Ishikawa (cell line): ENCODE measurements around the gene AP1S1.

Experiments used
- CEBPB ChIP-seq: IDR thresholded peaks from 2 replicates; pipeline ENCODE4 v1.6.1; 2012
- CREB1 ChIP-seq: IDR thresholded peaks from 2 replicates; pipeline ENCODE4 v1.6.1; 2012; ENCODE audit warnings: low read depth
- EGR1 ChIP-seq: IDR thresholded peaks from 2 replicates; pipeline ENCODE4 v1.6.1; 2012
- EP300 ChIP-seq: IDR thresholded peaks from 2 replicates; pipeline ENCODE4 v1.6.1; 2012; ENCODE audit warnings: borderline replicate concordance
- FOXM1 ChIP-seq: IDR thresholded peaks from 2 replicates; pipeline ENCODE4 v1.6.1; 2012; ENCODE audit warnings: low read depth, borderline replicate concordance
- NFIC ChIP-seq: IDR thresholded peaks from 2 replicates; pipeline ENCODE4 v1.6.1; 2012
- RAD21 ChIP-seq: IDR thresholded peaks from 2 replicates; pipeline ENCODE4 v1.6.1; 2012; ENCODE audit warnings: low read depth
- REST ChIP-seq: IDR thresholded peaks from 2 replicates; pipeline ENCODE4 v1.6.1; 2012; ENCODE audit warnings: low read depth, mild to moderate bottlenecking
- TAF1 ChIP-seq: IDR thresholded peaks from 2 replicates; pipeline ENCODE4 v1.6.1; 2012; ENCODE audit warnings: low read depth, mild to moderate bottlenecking
- TCF12 ChIP-seq: IDR thresholded peaks from 2 replicates; pipeline ENCODE4 v1.6.1; 2012; ENCODE audit warnings: low read depth
- TEAD4 ChIP-seq: IDR thresholded peaks from 2 replicates; pipeline ENCODE4 v1.6.1; 2012
- USF1 ChIP-seq: IDR thresholded peaks from 2 replicates; pipeline ENCODE4 v1.6.1; 2012
- YY1 ChIP-seq: IDR thresholded peaks from 2 replicates; pipeline ENCODE4 v1.6.1; 2012; ENCODE audit warnings: low read depth
- ZBTB7A ChIP-seq: IDR thresholded peaks from 2 replicates; pipeline ENCODE4 v1.6.1; 2012; ENCODE audit warnings: low read depth
- TF ChIP-seq, protein P1 (sequence below): IDR thresholded peaks from 2 replicates; pipeline ENCODE4 v1.6.1; 2012

The AP1S1 gene

DNA sequence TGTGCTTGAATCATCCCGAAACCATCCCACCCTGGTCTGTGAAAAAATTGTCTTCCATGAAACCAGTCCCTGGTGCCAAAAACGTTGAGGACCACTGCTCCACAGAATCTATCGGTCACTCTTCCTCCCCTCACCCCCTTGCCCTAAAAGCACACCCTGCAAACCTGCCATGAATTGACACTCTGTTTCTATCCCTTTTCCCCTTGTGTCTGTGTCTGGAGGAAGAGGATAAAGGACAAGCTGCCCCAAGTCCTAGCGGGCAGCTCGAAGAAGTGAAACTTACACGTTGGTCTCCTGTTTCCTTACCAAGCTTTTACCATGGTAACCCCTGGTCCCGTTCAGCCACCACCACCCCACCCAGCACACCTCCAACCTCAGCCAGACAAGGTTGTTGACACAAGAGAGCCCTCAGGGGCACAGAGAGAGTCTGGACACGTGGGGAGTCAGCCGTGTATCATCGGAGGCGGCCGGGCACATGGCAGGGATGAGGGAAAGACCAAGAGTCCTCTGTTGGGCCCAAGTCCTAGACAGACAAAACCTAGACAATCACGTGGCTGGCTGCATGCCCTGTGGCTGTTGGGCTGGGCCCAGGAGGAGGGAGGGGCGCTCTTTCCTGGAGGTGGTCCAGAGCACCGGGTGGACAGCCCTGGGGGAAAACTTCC, 28.2 kb upstream of the AP1S1 start:
- no peak for TF ChIP-seq CEBPB
- peak; percentile 82 for TF ChIP-seq USF1
- no peak for TF ChIP-seq TCF12
- TF ChIP-seq, protein P1, sequence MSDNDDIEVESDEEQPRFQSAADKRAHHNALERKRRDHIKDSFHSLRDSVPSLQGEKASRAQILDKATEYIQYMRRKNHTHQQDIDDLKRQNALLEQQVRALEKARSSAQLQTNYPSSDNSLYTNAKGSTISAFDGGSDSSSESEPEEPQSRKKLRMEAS: peak; percentile 73
- TF ChIP-seq NFIC: peak; percentile 56
- no peak for TF ChIP-seq TEAD4

DNA sequence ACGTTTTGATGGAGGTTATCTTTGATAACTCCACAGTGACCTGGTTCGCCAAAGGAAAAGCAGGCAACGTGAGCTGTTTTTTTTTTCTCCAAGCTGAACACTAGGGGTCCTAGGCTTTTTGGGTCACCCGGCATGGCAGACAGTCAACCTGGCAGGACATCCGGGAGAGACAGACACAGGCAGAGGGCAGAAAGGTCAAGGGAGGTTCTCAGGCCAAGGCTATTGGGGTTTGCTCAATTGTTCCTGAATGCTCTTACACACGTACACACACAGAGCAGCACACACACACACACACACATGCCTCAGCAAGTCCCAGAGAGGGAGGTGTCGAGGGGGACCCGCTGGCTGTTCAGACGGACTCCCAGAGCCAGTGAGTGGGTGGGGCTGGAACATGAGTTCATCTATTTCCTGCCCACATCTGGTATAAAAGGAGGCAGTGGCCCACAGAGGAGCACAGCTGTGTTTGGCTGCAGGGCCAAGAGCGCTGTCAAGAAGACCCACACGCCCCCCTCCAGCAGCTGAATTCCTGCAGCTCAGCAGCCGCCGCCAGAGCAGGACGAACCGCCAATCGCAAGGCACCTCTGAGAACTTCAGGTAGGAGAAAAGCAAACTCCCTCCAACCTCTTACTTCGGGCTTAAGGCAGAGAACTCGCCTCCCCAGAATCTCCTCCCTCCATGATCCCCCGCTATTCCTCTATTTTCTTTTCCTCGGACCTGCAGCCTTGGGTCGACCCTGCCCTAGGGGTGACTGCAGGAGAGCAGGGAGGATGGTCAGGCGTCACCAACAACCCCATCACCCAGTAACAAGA, 27.4 kb upstream of the AP1S1 start, which contains the start of gene SERPINE1:
Gene SERPINE1, plus strand, starts transcription at position 454 of the 809 bp plus-strand sequence. CDS start 1,290 bp downstream, outside the sequence.
- TF ChIP-seq NFIC (peak; percentile 8), TEAD4 (peak; percentile 1; the same call in 1 of the 2 replicates), ZBTB7A (0 out of 2 replicates have a peak, but pooled peaks have one; percentile 46), USF1 (0 out of 2 replicates have a peak, but pooled peaks have one; percentile 26), CREB1 (no peak), FOXM1 (no peak)
- TF ChIP-seq, protein P1: 0 out of 2 replicates have a peak, but pooled peaks have one; percentile 15

GRCh38 chr7:101127460-101128039, 26.7 kb upstream of the AP1S1 start:
- TF ChIP-seq USF1 (no peak), EP300 (no peak)

DNA sequence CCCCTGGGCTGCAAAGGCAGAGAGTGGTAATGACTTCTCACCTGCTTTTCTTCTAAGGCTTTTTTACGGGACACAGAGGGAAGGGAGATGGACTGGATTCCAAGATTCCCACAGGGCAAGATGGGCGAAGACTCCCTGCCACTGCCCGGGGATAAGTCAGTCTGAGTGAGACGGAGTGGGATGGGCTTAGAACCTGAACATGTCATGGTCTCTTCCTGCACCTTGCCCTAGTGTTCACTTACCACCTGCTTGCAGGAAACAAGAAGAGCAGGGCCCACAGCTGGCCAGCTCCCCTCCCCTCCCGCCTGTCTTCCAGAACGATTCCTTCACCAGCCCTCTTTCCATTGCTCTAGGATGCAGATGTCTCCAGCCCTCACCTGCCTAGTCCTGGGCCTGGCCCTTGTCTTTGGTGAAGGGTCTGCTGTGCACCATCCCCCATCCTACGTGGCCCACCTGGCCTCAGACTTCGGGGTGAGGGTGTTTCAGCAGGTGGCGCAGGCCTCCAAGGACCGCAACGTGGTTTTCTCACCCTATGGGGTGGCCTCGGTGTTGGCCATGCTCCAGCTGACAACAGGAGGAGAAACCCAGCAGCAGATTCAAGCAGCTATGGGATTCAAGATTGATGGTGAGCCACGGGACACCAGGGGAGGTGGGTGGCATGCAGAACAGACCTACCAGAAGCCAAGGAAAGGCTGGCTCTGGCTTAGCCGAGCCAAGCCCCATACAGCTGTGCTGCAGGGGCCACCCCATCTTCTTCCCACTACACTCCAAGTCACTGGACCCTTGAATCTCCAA, 26.0 kb upstream of the AP1S1 start:
- TF ChIP-seq EP300 (no peak), USF1 (no peak), TEAD4 (no peak), FOXM1 (no peak), RAD21 (no peak), REST (no peak), TCF12 (no peak), CREB1 (no peak), ZBTB7A (no peak), NFIC (no peak)
- TF ChIP-seq, protein P1: no peak

GRCh38 chr7:101129603-101130117, 24.6 kb upstream of the AP1S1 start:
- TF ChIP-seq ZBTB7A (no peak), FOXM1 (no peak), TAF1 (no peak), USF1 (no peak), TCF12 (no peak), EP300 (no peak), REST (no peak), CREB1 (no peak), RAD21 (no peak), CEBPB (no peak), NFIC (no peak), TEAD4 (no peak), EGR1 (no peak), YY1 (no peak)
- TF ChIP-seq, protein P1: no peak
